Left renal pelvis (tissue), 4 donors: ENCODE data around the gene KCNA10. TPM values are rescaled to one million over a fixed set of nuclear protein-coding genes. Genes with fewer than 3 reads are reported as not detected.

Experiments
- DNase-seq, 4 donors: peaks; one replicate each; pipeline ENCODE4 v3.0.0-alpha.2; 2013; ENCODE audit warnings: low read depth in 4 of 4, low spot score in 3 of 4
- polyA plus RNA-seq, 4 donors: library from polyadenylated mRNA; unstranded; fragments of 120-200 nt; gene quantifications; one replicate each; pipeline ENCODE4 v1.2.1, GENCODE V29; 2013; ENCODE audit not compliant: insufficient read length in 4 of 4

The KCNA10 gene
- polyA plus RNA-seq, 4 donors: not detected

GRCh38 chr1:110502402-110503151 lies 16.4 kb downstream of the KCNA10 start:
- DNase-seq: no peak

- no peak for DNase-seq
These were observed 17.4 kb downstream of the KCNA10 start for GRCh38 chr1:110501488-110502132.

DNA sequence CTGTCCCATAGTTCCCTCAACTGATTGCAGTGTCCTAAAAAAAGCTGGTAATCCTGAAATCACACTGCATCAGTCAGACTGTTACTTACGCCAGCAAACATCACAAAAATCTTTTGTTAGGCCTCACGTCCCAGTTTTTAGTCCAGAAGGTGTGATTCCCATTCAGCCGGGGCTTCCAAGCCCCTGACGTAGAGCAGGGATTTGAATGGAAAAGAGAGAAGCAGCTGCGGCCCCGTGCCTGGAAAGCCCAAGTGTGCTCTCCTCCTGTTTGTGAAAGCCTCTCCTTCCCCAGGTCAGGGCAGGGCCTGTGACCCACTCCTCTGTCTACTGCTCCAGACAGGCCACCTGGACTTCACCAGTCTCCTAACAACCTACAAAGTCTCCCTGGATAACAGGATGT lies 20.7 kb downstream of the KCNA10 start:
- no peak for DNase-seq

DNA sequence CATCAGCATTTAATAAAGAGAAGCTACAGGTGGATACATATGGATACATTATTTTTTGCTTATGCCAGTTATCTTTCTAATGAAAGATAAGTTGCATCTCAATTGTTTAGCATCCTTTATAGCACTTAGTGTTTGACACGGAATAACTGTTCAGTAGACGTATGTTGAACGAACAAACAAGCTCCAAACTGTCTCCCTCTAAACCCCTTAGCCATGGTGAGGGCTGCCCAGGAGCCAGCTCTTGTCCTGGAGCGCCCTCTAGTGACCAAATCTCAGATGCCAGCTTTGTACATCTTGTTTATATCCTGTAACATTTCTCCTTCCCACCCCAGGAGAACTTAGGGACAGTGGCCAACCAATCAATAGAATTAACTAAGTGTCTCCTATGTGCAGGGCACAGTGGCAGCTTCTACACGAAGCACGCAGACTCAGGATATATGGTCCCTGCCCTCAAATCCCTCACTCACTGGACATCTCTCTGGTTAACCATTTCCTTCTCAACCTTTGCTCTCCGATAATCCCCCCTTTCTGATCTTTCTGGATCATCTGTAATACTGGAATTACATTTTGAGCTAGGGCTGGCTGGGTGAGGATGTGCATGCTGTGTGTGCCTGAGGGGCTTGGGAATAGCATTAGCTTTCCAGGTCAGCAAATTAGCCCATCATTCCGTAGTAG lies 22.9 kb downstream of the KCNA10 start:
- DNase-seq: peak in 3 of 4 donors; percentile 49 to 60 (median 53)

- DNase-seq: no peak
These were observed 24.2 kb downstream of the KCNA10 start for GRCh38 chr1:110494522-110495406.

- DNase-seq: no peak
These were observed 24.9 kb downstream of the KCNA10 start for GRCh38 chr1:110494036-110494435.

GRCh38 chr1:110493059-110493699 lies 25.8 kb downstream of the KCNA10 start:
- DNase-seq: no peak

DNA sequence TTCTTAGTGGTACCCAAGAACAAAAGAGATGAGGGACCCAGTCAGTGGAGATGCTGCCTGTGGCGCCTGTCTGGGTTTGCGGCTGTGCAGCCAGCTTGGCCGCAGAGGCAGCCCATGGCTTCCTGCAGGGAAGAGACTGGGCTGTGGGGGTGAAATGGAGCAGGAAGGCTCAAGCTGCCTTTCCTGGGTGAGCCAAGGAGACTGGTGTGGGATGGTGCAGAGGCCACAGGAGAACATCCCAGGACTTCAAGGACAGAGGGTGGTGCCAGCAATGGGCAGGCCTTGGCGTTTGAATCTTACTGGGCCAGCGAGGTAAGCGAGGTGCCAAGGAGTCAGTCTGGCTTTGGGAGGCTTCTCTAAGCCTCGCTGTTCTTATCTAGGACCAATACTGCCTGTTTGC lies 26.4 kb downstream of the KCNA10 start:
- DNase-seq: no peak

- no peak for DNase-seq
These were observed 28.1 kb downstream of the KCNA10 start for GRCh38 chr1:110490791-110491451.

GRCh38 chr1:110489973-110490542 lies 28.9 kb downstream of the KCNA10 start:
- no peak for DNase-seq

GRCh38 chr1:110489406-110489805 lies 29.6 kb downstream of the KCNA10 start:
- no peak for DNase-seq

DNA sequence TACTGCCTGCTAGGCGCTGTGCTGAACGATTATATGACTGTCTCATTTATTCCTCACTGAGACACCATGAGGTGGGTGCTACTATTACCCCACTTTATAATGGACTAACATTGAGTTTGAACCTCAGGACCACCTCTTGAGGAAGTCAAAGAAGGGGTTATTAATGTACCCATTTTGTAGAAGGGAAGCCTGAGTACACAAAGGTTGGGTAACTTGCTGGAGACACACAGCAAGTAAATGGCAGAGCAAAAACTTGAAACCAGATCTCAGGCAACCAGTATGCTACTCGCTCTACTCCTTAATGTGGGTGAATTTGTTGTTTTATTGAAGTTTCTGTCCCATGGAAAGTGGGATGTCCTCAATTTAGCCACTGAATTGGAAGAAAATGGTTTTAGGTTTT lies 30.1 kb downstream of the KCNA10 start:
- no peak for DNase-seq

- DNase-seq: no peak
These were observed 30.8 kb downstream of the KCNA10 start for GRCh38 chr1:110488161-110488560.

DNA sequence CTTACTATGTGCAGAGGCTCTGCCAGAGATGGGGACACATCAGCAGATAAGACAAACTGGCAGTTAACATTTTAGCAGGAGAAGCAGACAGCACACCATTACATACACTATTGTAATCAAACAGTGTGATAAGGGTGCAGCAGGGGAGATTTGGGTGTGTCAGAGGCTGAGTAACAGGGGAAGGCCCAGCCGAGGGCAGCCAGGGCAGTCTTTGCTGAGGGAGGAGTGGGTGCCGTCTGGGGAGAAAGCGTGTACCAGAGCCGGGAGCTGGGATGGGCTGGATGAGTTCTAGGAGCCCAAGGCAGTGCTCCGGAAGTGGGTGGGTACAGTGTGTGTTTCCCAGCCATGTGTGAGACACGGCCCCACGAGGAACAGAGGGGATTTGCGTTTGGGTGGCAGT lies 31.2 kb downstream of the KCNA10 start:
- DNase-seq: no peak

DNA sequence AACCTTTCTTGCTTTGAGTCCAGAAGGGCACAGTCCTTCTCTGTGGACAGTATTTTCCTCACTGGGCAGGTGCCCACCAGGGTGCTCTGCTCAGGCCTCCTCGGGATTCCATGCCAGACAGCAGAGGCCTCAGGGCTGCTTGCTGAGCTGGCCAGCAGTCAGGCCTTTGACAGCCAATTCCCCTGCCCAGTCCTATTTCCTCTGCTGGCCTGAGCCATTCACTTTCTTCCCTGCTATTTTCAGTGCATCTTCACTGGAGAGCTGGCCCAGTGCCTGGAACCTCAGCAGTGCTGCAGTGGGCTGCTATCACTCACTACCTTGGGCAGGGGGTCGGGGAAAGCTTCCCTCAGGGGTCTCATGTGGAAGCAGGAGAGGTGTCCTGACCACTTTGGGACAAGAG lies 33.2 kb downstream of the KCNA10 start:
- DNase-seq: no peak

DNA sequence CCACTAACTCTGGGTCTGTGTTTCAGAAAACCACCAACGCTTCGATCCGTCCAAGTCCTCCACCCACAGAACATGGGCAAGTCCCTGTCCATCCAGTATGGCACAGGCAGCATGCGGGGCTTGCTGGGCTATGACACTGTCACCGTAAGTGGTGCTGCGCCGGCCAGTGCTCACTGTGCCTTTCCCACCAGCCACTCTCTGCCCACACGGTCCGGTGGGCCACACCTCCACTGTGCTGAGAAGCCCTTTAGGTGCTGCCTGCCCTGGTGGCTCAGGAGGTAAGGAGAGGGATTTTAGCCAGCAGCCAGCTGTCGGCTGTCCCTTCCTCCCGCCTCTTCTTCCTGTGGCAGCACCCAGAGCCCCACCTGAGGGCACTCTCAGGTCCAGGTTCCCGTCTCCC lies 34.2 kb downstream of the KCNA10 start:
- DNase-seq: no peak

DNA sequence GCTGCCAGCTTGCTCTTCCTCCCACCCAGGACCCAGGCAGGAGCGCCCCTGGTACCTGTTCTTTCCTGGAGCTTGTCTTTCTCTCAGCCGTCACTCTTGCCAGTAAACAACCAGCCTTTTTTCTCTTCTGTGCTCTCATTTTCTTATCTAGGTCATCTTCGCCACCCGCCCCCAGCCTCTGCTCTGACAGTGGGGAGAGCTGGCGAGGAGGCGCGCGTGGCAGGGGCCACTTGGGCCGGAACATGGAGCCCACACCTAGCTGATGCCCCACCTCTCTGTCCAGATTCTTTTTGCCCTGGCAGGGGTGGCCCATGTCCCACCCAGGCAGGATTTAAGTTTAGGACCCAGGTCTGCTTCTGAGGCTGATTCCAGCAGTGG lies 35.7 kb downstream of the KCNA10 start:
- DNase-seq: no peak

DNA sequence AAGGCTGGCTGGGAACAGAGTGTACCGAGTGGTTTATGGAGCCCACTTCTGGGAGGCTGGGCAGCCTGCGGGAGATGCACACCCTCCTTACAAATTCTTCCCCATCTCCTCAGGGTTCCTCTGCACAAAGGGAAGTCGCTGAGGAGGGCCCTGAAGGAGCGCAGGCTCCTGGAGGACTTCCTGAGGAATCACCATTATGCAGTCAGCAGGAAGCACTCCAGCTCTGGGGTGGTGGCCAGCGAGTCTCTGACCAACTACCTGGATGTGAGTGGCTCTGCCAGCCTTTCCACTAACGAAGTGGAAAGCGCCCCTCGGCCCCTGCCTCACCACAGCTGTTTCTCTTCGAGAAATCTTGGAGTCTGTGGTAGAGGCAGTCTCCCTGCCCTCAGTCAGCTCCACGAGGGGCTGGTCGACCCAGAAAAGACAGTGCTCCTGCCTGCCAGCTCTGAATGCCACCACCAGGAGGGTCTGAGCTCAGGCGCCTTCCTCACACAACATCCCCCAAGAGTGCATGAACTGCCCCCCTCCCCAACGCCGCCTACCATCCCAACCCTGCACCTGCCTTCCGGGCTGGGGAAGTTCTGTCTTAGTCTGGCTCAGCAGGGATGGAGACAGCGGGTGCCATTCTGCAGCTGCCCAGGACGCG lies 36.2 kb downstream of the KCNA10 start:
- DNase-seq: no peak
